Measurements from ENCODE around the gene WBP1L.

DNA sequence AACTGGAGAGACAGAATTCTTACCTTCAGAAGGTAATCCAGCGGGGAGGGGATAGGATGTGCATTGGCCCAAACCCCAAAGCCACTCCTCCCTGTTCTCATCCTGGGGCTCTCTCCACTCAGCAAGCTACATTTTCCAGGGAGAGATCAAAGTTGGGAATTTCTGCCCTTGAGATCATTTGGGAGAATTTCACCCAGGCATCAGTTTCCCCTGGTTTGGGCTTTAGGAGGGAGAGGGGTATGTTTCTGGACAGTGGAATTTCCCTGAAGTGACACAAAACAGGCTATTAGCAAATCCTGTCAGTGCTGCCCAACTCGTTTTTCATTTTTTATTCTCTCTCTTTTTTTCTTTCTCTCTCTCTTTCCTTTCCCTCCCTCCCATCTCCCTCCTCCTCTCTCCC lies 57.7 kb downstream of the WBP1L start:
- TF ChIP-seq, protein P1, sequence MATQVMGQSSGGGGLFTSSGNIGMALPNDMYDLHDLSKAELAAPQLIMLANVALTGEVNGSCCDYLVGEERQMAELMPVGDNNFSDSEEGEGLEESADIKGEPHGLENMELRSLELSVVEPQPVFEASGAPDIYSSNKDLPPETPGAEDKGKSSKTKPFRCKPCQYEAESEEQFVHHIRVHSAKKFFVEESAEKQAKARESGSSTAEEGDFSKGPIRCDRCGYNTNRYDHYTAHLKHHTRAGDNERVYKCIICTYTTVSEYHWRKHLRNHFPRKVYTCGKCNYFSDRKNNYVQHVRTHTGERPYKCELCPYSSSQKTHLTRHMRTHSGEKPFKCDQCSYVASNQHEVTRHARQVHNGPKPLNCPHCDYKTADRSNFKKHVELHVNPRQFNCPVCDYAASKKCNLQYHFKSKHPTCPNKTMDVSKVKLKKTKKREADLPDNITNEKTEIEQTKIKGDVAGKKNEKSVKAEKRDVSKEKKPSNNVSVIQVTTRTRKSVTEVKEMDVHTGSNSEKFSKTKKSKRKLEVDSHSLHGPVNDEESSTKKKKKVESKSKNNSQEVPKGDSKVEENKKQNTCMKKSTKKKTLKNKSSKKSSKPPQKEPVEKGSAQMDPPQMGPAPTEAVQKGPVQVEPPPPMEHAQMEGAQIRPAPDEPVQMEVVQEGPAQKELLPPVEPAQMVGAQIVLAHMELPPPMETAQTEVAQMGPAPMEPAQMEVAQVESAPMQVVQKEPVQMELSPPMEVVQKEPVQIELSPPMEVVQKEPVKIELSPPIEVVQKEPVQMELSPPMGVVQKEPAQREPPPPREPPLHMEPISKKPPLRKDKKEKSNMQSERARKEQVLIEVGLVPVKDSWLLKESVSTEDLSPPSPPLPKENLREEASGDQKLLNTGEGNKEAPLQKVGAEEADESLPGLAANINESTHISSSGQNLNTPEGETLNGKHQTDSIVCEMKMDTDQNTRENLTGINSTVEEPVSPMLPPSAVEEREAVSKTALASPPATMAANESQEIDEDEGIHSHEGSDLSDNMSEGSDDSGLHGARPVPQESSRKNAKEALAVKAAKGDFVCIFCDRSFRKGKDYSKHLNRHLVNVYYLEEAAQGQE (IDR thresholded peaks at IDR 0.05; ENCODE audit: unreplicated experiment), result no peak
- TF ChIP-seq EZH2 (IDR thresholded peaks at IDR 0.05; ENCODE audit: low read depth, unreplicated experiment), result no peak
- TF ChIP-seq EZH2phosphoT487 (IDR thresholded peaks at IDR 0.05; ENCODE audit: unreplicated experiment), result no peak
- TF ChIP-seq POLR2AphosphoS5 (IDR thresholded peaks at IDR 0.05; ENCODE audit: low read depth), result no peak
- TF ChIP-seq, protein P2, sequence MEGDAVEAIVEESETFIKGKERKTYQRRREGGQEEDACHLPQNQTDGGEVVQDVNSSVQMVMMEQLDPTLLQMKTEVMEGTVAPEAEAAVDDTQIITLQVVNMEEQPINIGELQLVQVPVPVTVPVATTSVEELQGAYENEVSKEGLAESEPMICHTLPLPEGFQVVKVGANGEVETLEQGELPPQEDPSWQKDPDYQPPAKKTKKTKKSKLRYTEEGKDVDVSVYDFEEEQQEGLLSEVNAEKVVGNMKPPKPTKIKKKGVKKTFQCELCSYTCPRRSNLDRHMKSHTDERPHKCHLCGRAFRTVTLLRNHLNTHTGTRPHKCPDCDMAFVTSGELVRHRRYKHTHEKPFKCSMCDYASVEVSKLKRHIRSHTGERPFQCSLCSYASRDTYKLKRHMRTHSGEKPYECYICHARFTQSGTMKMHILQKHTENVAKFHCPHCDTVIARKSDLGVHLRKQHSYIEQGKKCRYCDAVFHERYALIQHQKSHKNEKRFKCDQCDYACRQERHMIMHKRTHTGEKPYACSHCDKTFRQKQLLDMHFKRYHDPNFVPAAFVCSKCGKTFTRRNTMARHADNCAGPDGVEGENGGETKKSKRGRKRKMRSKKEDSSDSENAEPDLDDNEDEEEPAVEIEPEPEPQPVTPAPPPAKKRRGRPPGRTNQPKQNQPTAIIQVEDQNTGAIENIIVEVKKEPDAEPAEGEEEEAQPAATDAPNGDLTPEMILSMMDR (conservative IDR thresholded peaks at IDR 0.05; ENCODE audit: low read depth in 2 of 2), result no peak
- no peak for TF ChIP-seq CREB1 (CRISPR knock-in tag; IDR thresholded peaks at IDR 0.05; ENCODE audit: low read depth)
